NCI-H524 (cell line): Measurements from ENCODE around the gene SURF1.
"Not testable (repeated sequence)": the region's sequence is repeated elsewhere in the genome, so short reads cannot be mapped to it uniquely, and the experiment has no call there.

ENCODE experiments used
- DNase-seq, 2 experiments: peaks; one replicate each; lab custom pipeline; 2025; lab: John Stamatoyannopoulos, UW

SURF1 gene

GRCh38 chr9:133344979-133345378 lies 11.3 kb downstream of the SURF1 start:
- no peak for DNase-seq

- no peak for DNase-seq
Measured at GRCh38 chr9:133344071-133344470, 12.2 kb downstream of the SURF1 start.

- peak; percentile 38 to 69 for DNase-seq
Measured at GRCh38 chr9:133342570-133342969, 13.7 kb downstream of the SURF1 start.

GRCh38 chr9:133342069-133342406 lies 14.2 kb downstream of the SURF1 start:
- DNase-seq: peak in 1 of 2 experiments; percentile 19

- no peak for DNase-seq
Measured at GRCh38 chr9:133341369-133342068, 14.8 kb downstream of the SURF1 start.

GRCh38 chr9:133340916-133341315 lies 15.4 kb downstream of the SURF1 start:
- no peak for DNase-seq

- no peak for DNase-seq
Measured at GRCh38 chr9:133340256-133340655, 16.0 kb downstream of the SURF1 start.

GRCh38 chr9:133339641-133340040 lies 16.6 kb downstream of the SURF1 start:
- DNase-seq: no peak

GRCh38 chr9:133335924-133336811 lies 20.1 kb downstream of the SURF1 start, which contains the start of gene SURF6:
TSS of gene SURF6 (minus strand) at chr9:133336188. CDS start at chr9:133336132, 56 bp downstream.
- DNase-seq: peak; percentile 92 to 94

- DNase-seq: not testable (repeated sequence)
Measured at GRCh38 chr9:133334888-133335287, 21.4 kb downstream of the SURF1 start.

- no peak for DNase-seq
Measured at GRCh38 chr9:133334161-133334560, 22.1 kb downstream of the SURF1 start.

- no peak for DNase-seq
Measured at GRCh38 chr9:133333566-133333965, 22.7 kb downstream of the SURF1 start.

GRCh38 chr9:133333011-133333410 lies 23.3 kb downstream of the SURF1 start:
- no peak for DNase-seq

- no peak for DNase-seq
Measured at GRCh38 chr9:133332381-133332730, 23.9 kb downstream of the SURF1 start.

- no peak for DNase-seq
Measured at GRCh38 chr9:133331641-133332380, 24.5 kb downstream of the SURF1 start.

GRCh38 chr9:133331221-133331620 lies 25.1 kb downstream of the SURF1 start:
- DNase-seq: no peak

GRCh38 chr9:133329306-133330156 lies 26.8 kb downstream of the SURF1 start:
- DNase-seq: peak in 1 of 2 experiments; percentile 49

GRCh38 chr9:133327834-133328484 lies 28.3 kb downstream of the SURF1 start:
- no peak for DNase-seq

- DNase-seq: not testable (repeated sequence)
Measured at GRCh38 chr9:133327021-133327420, 29.3 kb downstream of the SURF1 start.

- no peak for DNase-seq
Measured at GRCh38 chr9:133323991-133324703, 32.1 kb downstream of the SURF1 start.
